B cell (primary cell): ENCODE data around the gene ADAMTSL1.

Source experiments
- CTCF ChIP-seq: fragments of 200-600 bp; IDR thresholded peaks from one replicate; pipeline ENCODE4 v1.8.0; 2022; ENCODE audit warnings: antibody characterized with exemption, mild to moderate bottlenecking
- EZH2 ChIP-seq: IDR thresholded peaks from 2 replicates; pipeline ENCODE4 v1.6.1; 2012; ENCODE audit warnings: borderline replicate concordance, low read depth, mild to moderate bottlenecking, moderate library complexity, low read length; ENCODE audit not compliant: insufficient read depth, poor library complexity, severe bottlenecking

DNA sequence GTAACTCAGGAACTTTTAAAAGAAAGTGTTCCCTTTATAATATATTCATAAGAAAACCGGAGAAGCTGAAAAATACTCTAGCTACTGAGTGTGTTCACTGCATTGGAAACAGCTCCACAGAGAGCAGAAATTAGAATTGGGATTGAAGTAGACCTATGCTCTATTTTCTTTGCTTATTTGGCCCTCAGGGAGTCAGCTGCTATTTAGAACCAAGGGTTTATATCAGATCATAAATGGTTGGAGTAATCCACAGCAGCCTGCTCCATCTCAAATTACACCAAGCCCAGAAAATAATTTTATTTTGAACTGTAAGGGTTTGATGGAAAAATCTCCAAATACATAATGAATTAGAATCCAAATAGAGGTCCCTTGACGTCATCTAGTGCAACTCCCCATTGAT, 202.6 kb downstream of the ADAMTSL1 start:
- TF ChIP-seq CTCF, result no peak
- no peak for TF ChIP-seq EZH2
